NCI-H1436 treated with DMSO at 0.1 percent for 48 hours (cell line): ENCODE measurements around the gene GOLGA6C.
"Not testable (repeated sequence)": the region's sequence is repeated elsewhere in the genome, so short reads cannot be mapped to it uniquely, and the experiment has no call there.

Source experiments
- DNase-seq: peaks from one replicate; lab custom pipeline; 2025; lab: John Stamatoyannopoulos, UW

GOLGA6C gene

DNA sequence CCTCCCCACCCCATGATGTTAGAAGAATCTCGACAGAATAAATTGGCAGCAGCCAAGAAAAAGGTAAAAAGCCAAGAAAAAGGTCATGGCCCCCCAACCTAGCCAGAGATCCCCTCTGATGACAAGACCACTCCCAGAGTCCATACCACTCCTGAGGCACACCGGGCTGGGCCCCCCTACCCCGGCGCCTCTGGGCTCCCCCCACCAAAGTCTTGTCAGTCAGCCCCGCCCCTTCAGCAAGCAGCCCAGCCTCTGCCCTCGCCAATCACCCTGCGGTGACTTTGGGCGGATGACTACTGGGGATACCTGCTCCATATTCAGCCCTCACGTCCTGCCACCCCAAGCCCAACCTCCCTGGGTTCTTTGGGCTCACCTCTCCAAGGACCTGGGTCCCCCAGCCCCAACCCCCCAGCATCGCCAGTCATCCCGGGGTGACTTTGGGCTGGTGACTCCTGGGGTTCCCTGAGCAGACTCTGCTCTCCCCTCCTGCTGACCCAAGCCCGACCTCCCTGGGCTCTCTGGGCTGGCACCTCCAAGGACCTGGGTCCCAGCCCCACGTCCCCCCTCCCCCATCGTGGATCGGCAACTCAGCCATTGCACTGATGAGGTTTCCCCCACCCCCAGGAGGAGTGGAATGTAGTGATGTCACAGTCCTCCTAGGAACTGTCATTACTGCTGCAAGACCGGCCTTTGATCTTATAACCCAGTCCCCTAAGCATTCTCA lies 648 bp downstream of the GOLGA6C start:
- DNase-seq: not testable (repeated sequence)

DNA sequence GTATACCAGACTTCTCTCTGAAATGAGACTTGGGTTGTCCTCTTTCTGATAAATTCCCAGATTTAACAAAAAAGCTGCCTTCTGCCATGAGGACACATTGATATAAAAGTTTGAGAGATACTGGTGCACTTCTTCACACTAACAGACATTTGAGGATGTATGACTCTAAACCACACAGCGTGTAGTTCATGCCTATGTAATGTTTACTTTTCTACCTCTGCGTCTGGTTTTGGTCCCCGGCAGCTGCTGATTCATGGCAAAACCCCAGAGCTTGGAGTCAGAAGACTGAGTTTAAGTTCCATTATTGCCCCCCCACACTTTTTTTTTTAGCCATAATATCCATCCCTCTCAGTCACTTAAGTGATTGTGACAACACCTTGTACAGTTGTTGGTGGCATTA lies 1.7 kb downstream of the GOLGA6C start:
- DNase-seq: not testable (repeated sequence)

DNA sequence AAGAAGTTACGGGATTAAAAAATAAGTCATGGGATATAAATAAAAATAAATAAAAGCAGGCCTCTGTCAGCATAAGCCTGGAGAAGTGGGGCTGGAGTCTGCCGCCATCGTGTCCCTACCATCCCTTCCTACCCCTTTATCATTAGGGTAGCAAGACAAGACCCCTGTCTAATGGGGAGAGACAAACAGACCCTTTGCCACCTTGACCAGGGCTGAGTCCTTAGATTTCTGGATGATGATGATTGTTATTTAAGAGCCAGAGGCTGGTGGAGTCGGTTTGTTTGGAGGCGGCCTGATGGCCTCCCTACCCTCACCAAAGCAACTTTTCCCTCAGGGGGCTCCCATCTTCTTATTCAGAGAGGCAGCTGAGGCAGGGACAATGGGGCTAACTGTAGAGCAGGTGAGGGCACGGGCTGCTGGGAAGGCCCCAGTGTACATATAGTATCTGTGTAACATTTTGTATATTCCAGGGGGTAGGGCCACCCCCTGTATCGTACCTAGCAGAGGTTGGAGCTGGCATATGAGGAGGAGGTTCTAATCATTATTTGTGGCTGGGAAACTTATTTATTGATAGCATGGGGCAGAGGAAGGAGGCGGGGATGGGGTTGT lies 15.7 kb downstream of the GOLGA6C start:
- DNase-seq: not testable (repeated sequence)

DNA sequence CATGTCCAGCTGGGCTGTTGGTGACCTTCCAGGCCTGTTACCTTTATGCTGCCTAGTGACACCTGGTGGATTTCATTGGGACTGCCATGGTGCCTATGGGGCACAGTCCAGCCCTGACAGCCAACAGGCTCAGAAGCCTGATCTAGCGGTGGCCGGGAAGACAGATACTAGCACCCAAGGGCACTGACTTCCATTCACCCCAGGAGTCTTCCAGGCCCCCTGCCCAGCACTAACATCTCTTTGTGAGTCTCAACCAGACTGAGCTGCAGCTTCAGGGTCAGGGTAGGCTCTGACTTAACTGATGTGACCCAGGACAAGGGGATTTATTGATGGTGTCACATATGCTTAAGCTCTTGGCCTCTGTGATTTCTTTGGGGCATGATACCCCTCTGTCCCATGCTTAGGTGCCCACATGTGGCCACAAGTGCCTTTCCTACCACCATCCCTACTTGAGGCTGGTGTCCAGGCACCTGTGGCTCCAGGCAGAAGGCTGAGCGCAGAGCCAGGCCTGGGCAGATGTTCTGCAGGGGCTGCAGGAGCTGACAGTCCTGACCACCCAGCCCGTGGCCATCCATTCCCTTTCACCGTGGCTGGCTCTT lies 16.5 kb downstream of the GOLGA6C start:
- DNase-seq: not testable (repeated sequence)

DNA sequence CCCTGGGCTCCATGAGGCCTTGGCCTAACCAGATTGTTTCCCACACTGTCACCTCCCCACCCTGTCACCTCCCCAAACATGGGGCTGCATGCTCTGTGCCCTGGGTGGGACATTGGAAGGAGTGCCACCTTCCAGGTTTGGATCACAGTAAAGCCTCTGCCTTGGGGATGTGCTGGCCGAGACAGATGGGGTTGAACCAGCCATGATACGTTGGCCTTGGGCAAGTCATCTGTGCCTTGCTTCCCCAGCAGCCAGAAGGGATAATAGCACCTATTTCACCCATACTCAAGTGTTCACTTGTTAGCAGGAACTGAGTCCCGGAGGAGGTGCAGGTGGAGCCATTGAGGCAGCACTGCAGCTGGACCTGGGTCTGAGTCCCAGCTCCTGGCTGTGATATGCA lies 17.5 kb downstream of the GOLGA6C start:
- DNase-seq: not testable (repeated sequence)

DNA sequence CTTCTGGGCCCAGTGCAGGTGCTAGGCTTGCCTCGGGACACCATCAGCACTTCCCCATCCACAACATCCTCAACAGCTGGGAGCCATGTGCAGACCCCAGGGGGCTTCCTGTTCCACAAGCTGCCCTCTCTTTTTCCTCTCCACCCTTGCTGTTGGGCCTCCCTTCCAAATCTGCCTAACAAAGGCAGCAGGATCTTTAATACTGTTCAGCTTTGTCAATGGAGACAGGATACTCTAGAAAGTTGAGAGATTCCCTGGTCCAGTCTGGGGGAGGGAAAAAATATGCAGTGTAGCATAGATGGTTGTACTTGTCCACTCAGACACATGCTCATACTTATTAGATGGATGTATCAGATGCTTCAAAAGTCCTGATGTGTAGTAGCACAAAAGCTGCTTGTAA lies 20.4 kb downstream of the GOLGA6C start:
- DNase-seq: not testable (repeated sequence)

DNA sequence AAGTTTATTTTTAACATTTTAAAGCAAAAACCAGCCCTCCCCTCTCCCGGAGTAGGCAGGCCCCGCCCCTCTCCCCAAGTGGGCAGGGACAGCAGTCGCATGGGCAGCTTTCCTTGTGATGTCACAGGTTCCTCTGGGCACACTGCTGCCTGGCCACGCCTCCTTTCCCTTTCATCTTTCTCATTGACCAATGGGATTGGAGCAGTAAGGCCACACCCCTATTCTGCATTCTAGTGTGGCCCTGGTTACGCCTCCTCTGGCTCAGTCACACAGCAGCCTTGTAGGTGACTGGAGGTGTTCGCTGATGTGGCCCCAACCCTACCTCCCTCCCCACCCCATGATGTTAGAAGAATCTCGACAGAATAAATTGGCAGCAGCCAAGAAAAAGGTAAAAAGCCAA lies 24.4 kb downstream of the GOLGA6C start, which contains the start of gene GOLGA6D:
Gene GOLGA6D (plus strand): TSS at position 264 of the 400 bp plus-strand sequence. CDS start 41 bp downstream, at position 305.
- DNase-seq: not testable (repeated sequence)

DNA sequence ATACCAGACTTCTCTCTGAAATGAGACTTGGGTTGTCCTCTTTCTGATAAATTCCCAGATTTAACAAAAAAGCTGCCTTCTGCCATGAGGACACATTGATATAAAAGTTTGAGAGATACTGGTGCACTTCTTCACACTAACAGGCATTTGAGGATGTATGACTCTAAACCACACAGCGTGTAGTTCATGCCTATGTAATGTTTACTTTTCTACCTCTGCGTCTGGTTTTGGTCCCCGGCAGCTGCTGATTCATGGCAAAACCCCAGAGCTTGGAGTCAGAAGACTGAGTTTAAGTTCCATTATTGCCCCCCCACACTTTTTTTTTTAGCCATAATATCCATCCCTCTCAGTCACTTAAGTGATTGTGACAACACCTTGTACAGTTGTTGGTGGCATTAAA lies 26.0 kb downstream of the GOLGA6C start:
- DNase-seq: not testable (repeated sequence)

DNA sequence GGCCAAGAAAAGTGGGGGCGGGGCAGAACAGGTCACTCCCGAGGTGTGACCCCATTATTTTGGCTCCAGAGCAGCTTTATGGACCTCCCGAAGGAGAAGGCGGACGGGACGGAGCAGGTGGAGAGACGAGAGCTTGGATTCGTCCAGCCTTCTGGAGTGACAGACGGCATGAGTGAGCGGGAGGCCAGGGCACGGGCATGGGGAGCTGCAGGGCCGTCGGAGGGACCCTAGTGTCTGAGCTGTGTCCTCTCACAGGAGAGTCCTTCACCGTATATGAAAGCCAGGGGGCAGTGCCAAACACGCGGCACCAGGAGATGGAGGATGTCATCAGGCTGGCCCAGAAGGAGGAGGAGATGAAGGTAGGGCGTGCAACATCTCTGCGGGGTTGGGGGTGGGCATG lies 35.5 kb downstream of the GOLGA6C start:
- DNase-seq: not testable (repeated sequence)

DNA sequence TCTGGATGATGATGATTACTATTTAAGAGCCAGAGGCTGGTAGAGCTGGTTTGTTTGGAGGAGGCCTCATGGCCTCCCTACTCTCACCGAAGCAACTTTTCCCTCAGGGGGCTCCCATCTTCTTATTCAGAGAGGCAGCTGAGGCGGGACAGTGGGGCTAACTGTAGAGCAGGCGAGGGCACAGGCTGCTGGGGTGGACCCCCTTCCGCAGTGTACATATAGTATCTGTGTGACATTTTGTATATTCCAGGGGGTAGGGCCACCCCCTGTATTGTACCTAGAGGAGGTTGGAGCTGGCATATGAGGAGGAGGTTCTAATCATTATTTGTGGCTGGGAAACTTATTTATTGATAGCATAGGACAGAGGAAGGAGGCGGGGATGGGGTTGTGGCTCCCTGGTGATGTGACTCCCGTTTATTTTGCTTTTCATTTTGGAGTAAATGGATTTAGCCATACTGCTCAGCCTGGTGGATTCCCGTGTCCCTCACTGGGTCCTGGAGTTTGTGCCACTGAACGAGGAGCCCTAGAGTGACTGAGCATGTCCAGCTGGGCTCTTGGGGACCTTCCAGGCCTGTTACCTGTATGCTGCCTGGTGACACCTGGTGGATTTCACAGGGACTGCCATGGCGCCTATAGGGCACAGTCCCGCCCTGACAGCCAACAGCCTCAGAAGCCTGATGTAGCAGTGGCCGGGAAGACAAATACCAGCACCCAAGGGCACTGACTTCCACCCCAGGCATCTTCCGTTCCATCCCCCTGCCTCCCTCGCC lies 40.6 kb downstream of the GOLGA6C start:
- not testable (repeated sequence) for DNase-seq

DNA sequence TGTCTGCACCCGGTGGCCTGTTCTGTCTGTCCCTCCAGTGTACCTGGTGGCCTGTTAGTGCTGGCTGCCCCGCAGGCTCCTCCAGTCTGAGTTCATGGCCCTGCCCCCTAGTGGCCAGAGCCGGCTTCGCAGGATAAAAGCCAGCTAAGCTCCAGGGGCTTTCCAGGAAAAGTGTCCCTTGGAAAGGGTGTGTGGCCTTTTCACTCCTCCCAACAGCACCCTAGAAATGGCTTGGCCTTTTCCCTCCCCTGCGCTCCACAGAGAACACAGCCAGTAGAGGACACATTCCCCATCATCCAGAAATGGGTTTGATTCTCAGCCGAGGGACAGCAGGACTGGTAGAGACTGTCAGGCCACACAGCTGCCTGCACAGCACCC lies 41.2 kb downstream of the GOLGA6C start:
- not testable (repeated sequence) for DNase-seq

DNA sequence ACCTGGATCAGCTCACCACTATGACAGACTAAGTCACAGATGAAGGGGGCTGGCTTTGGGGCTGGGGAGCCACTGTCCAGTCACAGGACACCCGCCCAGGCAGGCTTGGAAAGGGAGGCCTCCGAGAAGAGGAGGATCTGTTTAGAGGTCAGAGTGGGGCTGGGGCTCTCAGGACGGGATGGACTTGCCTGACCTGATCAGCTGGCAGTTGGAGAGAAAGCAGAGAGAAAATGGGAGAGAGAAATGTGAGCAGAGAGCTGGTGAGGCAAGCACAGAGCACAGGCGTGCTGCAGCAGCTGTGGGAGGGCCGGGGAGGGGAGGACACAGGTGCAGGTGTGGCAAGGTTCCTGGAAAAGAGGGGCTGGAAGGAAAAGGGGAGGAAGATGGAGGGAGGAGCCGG lies 41.9 kb downstream of the GOLGA6C start:
- not testable (repeated sequence) for DNase-seq

DNA sequence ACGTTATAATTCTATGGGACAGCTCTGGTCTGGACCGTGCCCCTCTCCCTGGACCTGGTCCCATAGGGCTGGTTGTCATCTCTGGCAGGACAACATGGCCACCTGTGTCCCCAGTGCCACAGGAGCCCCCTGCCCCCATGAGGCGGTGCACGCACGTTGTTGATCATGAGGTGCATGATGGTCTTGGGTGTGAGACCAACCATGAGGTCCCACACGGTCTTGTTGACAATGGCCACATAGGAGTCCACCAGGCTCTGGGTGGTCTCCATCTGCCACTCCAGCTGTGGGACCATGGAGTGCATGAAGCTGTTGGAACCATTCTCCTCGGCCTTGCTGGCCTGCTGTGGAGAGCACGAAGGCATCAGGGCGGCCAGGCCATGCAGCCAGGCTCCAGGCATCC lies 44.2 kb downstream of the GOLGA6C start:
- DNase-seq: no peak

DNA sequence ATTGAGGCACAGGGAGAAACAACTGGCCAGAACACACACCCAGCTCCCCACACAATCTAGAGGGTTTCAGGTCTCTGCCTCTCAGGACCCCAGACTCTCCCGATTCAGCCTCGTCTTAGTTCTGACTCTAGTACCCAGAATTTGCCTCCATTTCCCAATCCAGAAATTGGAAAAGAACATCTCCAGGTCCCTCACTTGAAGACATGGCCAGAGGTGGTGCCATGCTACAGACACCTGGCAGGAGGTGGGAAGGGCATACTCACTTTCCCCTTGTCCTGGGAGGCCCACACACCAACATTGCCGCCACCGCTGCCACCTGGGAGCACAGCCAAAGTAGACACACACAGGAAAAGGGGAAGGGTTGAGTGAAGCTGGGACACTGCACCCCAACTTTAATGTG lies 44.6 kb downstream of the GOLGA6C start:
- not testable (repeated sequence) for DNase-seq

DNA sequence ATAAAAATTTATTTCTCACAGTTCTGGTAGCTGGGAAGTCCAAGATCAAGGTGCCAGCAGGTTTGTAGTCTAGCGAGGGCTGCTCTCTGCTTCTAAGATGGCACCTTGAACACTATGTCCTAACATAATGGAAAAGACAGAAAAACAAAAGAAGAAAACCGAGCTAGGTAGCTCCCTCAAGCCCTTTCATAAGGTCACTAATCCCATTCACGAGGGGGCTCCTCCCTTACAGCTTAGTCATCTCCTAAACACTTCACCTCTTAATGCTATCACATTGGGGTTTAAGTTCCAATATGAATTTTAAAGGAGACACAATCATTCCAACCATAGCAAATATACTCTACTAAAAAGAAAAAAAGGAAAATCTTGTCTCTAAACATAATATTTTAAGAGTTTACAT lies 48.1 kb downstream of the GOLGA6C start:
- no peak for DNase-seq

DNA sequence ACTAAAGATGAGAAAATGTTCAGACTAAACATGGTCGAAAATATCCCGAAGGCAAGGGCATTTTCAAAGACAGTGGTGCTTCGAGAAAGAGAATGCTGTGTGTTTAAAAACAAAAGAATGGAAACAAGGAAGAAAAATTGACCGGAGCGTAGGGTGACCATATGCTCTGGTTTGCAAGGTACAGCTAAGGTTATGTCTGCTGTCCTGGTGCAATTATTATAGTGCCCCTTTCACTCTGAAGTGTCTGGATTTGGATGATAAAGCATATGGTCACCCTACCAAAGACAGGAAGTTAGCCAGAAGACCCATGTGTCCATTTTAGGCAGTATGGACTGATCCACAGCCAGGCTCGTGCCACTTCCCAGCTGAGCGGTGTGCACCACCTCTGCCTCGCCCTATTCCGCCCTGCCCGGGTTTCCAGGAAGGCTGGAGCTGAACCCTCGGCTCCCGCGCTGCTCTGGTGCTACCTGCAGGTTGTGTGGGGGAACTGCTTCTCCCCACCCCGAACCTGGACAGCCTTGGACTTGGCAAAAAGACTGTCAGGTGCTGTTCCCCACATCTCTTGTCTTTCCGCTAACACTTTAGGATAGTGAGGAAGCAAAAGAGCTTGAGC lies 49.8 kb downstream of the GOLGA6C start:
- no peak for DNase-seq

DNA sequence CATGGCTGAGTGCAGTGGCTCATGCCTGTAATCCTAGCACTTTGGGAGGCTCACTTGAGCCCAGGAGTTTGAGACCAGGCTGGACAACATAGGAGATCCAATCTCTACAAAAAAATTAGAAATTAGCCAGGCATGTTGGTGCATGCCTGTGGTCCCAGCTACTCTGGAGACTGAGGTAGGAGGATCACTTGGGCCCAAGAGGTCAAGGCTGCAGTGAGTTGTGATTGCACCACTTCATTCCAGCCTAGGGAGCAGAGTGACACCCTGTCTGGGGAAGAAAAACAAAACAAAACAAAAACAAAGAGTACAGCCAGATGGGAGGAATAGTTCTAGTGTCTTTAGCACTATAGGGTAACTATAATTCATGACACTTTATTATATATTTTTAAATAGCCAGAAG lies 51.6 kb downstream of the GOLGA6C start:
- no peak for DNase-seq

DNA sequence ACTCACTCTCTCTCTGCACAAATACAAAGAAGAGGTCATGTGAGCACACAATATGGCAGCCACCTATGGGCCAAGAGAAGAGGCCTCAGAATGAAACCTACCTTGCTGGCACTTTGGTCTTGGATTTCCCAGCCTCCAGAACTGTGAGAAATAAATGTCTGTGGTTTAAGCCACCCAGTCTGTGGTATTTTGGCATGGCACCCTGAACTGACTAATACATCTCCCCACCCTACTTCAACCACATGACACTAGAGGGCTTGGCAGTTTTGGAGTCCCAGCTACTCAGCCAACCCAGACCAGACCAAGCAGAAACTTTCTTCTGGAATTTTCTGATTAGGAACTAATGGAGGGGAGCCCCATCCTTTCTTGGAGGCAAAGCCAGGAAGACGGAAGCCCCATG lies 54.4 kb downstream of the GOLGA6C start:
- DNase-seq: not testable (repeated sequence)

DNA sequence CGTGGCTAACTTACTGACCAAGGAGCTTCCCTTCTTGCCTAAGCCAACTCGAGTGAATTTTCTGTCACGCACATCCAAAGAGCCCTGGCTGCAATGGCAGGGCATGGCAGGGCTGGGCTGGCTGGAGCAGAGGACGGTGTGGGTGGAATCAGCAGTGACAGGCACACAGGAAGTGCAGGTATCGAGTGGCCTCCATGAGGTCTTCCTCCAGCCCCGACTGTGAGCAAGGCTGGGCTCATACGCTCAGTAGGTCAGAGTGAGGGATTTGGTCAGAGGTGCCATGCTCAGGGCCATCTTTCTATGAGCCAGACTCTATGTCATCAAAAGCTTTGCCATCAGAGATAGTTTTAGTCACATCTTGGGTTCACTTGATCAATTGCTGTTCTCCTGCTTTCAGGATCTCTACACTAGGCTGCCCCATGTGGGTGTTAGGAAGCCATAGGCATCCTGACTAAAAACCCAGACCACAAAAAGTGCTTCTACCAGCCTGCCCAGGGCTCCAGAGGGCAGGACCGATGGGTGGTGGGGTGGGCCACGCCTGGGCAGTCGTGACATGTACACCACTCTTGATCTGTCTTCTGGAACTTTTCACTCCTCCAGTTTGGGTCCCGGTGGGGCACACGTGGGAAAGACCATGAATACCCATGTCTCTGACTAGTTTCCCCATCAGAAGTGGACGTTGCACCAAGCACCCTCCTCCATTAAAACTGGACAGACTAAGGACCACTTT lies 55.1 kb downstream of the GOLGA6C start:
- no peak for DNase-seq

DNA sequence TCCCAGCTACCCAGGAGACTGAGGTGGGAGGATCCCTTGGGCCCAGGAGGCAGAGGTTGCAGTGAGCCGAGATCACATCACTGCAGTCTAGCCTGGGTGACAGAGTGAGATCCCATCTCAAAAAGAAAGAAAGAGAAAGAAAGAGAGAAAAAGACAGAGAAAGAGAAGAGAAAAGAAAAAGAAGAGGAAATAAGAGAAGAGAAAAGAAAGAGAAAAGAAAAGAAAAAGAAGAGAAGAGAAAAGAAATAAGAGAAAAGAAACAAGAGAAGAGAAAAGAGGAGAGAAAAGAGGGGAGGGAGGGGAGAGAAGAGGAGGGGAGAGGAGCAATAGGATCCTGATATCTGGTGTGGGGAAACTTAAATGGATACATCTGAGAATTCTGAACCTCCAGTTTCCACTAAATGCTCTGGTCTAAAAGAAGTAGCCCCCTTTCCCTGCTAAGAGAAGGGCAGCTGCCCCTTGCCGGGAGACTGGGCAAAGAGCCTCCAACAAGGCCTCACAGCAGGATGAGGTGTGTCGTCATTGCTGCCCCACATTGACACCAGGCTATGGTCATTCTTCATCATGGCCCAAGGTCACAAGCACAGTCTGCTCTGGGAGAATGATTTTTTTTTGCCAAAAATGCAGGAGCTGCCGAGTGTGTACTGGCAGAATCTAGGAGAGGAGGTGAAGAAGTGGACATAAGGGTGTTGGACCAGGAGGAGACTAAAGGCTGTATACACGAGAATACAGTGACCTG lies 56.6 kb downstream of the GOLGA6C start:
- no peak for DNase-seq
